ENCODE measurements around the gene HGFAC.

GRCh38 chr4:3470244-3471097, 28.7 kb downstream of the HGFAC start:
- no peak for TF ChIP-seq POLR2AphosphoS5 (IDR thresholded peaks at IDR 0.05; ENCODE audit: low read depth)
- TF ChIP-seq CTCF (IDR thresholded peaks at IDR 0.05; ENCODE audit: insufficient read depth, low read length), result no peak
- no peak for TF ChIP-seq REST (IDR thresholded peaks at IDR 0.05; ENCODE audit: insufficient replicate concordance, low read depth)
- TF ChIP-seq GABPA (IDR thresholded peaks at IDR 0.05; ENCODE audit: low read depth), result no peak
- TF ChIP-seq SPI1 (IDR thresholded peaks at IDR 0.05; ENCODE audit: borderline replicate concordance, low read depth), result no peak
